ENCODE results near the gene RCBTB1.

RCBTB1 gene

DNA sequence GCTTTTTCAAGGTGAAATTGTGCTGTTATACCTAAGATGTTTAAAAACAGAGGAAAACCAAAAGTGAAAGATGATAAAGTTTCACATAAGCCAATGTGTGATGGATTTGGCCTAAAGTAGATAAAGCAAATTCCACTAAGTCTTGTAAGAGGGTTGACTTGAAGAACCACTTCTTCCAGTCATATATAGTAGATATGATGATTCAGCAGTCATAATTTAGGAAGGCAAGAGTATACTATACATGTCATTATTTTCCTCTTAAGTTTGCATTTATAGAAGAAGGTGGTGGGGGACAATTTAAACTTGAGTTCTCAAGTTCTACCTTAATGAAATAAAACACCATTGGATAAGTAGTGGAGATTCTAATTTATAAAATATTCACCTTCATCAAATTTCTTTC, 52.3 kb downstream of the RCBTB1 start:
- no peak for TF ChIP-seq GATA1 (IDR thresholded peaks at IDR 0.05; ENCODE audit: low read depth, low read length)
- no peak for TF ChIP-seq POLR2A (IDR thresholded peaks at IDR 0.05; ENCODE audit: low read length)
- DNase-seq, result no peak

DNA sequence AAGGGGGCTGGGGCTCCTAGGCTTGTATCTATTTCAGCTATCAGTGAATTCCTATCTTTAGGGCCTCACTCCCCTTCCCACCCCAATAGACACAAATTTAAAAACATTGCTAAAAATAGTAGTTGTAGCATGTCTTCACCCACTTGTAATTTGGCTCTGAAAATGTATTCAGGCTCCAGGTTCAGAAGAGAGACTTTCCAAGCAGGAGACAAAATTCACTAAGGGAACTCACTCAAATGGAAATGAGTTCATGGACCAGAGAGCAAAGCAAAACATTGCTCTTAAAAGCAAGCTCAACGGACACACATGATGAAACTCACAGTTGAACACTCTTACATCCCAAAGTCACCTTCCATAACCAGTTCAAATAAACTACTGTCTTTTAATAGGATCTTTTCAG, 52.8 kb downstream of the RCBTB1 start:
- no peak for TF ChIP-seq POLR2A (IDR thresholded peaks at IDR 0.05; ENCODE audit: low read length)
- TF ChIP-seq GATA1 (IDR thresholded peaks at IDR 0.05; ENCODE audit: low read depth, low read length), result no peak

DNA sequence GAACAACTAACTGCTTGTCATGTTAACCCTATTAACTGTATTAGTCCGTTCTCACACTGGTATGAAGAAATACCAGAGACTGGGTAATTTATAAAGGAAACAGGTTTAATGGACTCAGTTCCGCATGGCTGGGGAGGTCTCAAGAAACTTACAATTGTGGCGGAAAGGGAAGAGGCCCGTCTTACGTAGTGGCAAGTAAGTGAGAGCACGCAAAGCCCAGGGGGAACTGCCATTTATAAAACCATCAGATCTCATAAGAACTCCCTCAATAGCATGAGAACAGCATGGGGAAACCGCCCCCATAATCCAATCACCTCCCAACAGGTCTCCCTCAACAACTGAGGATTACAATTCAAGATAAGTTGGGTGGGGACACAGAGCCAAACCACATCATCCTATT, 54.9 kb downstream of the RCBTB1 start:
- peak; percentile 29 to 71 for DNase-seq
- no peak for TF ChIP-seq GATA1 (IDR thresholded peaks at IDR 0.05; ENCODE audit: low read depth, low read length)
- TF ChIP-seq POLR2A (IDR thresholded peaks at IDR 0.05; ENCODE audit: low read length), result no peak

More for the DNA sequence above, 52.8 kb downstream of the RCBTB1 start:
- DNase-seq, result no peak

DNA sequence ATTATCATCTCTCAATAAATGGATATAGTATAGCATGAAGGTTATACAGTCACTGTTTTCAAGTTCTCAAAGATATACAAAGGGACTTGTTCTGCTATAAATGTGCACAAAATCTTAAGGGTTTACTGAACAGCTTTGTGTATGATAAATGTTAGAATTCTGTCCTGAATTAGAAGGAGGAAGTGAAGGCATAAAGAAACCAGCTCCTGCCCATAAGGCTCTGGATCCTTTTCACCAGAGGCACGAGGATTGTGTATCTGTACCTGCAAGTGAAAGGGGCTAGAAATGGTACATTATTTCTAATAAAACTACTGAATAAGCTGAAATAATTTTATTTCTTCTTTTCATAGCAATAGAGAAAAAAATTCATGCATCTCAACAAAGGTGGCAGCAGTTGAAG, 57.2 kb downstream of the RCBTB1 start:
- no peak for TF ChIP-seq GATA1 (IDR thresholded peaks at IDR 0.05; ENCODE audit: low read depth, low read length)
- TF ChIP-seq POLR2A (IDR thresholded peaks at IDR 0.05; ENCODE audit: low read length), result no peak
- no peak for DNase-seq

DNA sequence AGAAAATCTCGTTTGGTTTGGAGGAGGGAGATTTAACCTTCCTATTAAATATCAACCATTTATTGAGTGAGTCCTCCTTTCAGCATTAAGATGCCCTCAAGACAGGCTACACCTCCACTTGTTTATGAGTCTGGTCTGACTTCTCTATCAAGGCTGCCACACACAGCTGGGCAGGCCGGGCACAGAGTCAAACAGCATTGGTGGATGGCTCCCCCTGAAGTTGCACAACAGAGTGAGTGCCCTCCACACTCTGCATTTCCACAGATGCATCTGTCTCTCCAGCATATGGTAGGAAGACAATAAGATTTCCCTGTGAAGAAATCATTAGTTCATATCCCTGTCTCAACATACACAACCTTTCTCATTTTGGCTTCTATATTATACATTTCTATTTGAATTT, 58.2 kb downstream of the RCBTB1 start:
- no peak for DNase-seq
- no peak for TF ChIP-seq GATA1 (IDR thresholded peaks at IDR 0.05; ENCODE audit: low read depth, low read length)
- TF ChIP-seq POLR2A (IDR thresholded peaks at IDR 0.05; ENCODE audit: low read length), result no peak

DNA sequence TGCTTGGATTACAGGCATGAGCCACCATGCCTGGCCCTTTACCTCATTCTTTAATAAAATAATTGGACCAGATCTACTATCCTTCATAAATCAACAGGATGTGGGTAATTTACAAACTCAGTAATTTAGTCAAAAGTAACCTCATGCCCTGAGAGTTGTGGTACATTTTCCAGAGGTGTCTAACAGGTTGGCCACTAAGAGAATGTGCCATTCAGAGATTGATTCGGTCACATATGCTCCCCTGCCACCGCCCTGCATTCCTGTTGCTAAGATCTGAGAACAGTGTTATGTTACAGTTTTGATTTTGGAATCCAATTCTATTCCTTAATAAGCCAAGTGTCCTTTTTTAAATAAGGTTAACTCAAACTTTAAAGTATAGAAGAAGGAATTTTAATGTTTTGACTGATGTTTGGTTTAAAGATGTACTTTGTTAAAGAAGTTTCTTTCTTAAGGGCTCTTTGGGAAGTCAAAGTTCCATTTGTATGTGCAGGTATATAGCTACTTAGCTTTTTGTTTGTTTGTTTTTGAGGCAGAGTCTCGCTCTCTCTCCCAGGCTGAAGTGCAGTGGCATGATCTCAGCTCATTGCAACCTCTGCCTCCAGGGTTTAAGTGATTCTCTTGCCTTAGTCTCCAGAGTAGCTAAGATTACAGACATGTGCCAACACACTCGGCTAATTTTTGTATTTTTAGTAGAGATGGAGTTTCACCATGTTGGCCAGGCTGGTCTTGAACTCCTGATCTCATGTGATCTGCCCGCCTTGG, 60.4 kb downstream of the RCBTB1 start:
- no peak for TF ChIP-seq GATA1 (IDR thresholded peaks at IDR 0.05; ENCODE audit: low read depth, low read length)
- TF ChIP-seq POLR2A (IDR thresholded peaks at IDR 0.05; ENCODE audit: low read length), result no peak
- DNase-seq, result no peak

DNA sequence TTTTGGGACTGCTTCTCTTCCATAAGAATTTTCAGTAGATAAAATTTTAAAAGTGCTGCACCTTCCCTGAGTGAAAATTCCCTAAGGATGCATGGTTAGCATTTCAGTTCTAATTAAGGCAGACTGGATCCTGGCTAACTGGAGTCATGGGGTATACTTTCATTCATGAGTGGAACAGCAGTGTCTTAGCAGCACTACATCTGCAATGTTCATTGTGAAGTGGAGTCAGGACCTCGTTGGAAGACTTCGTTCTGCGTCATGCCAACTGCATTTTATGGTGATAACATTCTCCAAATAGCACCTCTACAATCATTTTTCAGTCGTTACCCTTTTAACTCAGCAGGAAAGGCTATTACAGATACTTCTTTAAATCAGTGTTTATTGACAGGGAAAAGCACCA, 64.1 kb downstream of the RCBTB1 start:
- TF ChIP-seq POLR2A (IDR thresholded peaks at IDR 0.05; ENCODE audit: low read length) (no peak), GATA1 (IDR thresholded peaks at IDR 0.05; ENCODE audit: low read depth, low read length) (no peak)
- DNase-seq, result no peak

DNA sequence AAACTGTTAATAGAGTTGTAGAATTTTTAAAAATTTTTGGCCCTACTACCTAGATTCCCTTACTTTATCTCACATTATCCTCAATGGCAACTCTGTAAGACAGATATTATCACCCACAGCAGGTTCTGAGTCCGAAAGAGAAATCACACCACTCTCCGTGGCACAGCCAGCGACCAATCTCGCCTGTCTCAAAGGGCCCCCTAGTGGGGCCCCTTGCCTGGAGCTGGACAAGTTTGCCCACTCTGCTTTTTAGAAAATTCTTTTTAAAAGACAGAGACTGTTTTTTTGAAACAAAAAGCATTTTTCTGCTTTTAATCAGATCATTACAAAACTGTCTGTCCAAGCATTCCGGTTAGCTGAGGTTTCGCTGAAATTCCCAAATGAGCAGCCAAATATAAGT, 67.9 kb downstream of the RCBTB1 start:
- DNase-seq, result peak; percentile 7
- TF ChIP-seq GATA1 (IDR thresholded peaks at IDR 0.05; ENCODE audit: low read depth, low read length) (no peak), POLR2A (IDR thresholded peaks at IDR 0.05; ENCODE audit: low read length) (no peak)

DNA sequence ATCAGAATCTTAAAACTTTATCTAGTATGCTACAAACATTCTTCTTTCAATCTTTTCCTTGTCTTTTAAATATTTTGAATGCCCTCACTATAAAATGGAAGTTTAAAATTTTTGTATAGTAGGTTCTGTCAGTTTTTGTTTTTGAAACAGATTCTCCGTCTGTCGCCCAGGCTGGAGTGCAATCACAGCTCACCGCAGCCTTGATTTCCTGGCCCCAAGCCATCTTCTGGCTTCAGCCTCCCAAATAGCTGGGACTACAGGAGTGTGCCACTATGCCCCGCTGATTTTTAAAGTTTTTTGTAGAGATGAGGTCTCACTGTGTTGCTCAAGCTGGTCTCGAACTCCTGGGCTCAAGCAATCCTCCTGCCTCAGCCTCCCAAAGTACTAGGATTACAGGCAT, 68.9 kb downstream of the RCBTB1 start:
- TF ChIP-seq POLR2A (IDR thresholded peaks at IDR 0.05; ENCODE audit: low read length) (no peak), GATA1 (IDR thresholded peaks at IDR 0.05; ENCODE audit: low read depth, low read length) (no peak)
- no peak for DNase-seq

DNA sequence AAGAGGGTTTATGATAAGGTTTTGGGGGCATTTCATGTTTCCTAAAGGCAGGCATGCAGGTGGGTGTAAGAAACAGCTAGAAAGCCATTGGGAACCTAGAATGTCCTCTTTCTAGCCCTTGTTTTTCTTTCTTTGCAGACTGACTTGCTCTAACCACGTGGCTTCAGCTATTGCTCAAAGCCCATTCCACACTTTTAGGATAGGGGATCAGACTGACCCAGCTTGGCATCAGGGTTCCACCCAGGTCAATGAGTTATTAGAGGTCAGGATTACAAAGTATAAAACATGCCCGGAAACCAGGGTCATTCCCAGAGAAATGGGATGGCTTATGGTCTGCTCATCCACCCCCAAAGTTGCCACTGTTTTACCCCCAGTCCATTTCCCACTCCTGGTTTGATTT, 72.8 kb downstream of the RCBTB1 start:
- TF ChIP-seq POLR2A (IDR thresholded peaks at IDR 0.05; ENCODE audit: low read length) (no peak), GATA1 (IDR thresholded peaks at IDR 0.05; ENCODE audit: low read depth, low read length) (no peak)
- DNase-seq, result no peak

DNA sequence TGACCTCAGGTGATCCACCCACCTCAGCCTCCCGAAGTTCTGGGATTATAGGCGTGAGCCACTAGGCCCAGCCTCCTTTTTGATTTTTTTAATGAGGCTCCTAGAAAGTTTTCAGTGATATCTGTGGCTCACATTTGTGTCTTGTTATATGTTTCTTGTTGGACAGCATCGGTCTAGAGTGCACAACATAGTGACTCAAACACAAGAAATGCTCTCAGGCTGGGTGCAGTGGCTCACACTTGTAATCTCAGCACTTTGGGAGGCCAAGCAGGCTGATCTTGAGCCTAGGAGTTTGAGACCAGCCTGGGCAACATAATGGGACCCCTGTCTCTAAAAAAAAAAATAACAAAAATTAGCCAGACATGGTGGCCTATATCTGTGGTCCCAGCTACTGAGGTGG, 81.4 kb downstream of the RCBTB1 start:
- DNase-seq, result no peak
- TF ChIP-seq GATA1 (IDR thresholded peaks at IDR 0.05; ENCODE audit: low read depth, low read length) (no peak), POLR2A (IDR thresholded peaks at IDR 0.05; ENCODE audit: low read length) (no peak)

DNA sequence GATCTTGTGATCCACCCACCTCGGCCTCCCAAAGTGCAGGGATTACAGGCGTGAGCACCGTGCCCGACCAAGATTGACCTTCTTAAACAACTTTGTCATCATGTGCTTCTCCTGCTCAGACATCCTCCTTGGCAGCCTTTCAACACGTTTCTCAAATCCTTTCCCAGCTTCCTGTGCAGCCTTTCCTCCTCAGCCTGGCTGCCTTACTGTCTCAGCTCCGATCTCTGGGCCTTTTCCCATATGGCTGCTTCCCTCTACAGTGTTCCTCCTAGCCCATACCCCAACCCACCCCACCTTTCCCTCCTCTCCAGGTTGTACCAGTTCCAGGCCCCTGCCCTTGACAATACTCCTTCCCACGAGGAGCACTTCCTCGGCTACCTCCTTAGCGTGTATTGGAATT, 82.4 kb downstream of the RCBTB1 start:
- no peak for DNase-seq
- TF ChIP-seq POLR2A (IDR thresholded peaks at IDR 0.05; ENCODE audit: low read length), result no peak
- TF ChIP-seq GATA1 (IDR thresholded peaks at IDR 0.05; ENCODE audit: low read depth, low read length), result no peak

DNA sequence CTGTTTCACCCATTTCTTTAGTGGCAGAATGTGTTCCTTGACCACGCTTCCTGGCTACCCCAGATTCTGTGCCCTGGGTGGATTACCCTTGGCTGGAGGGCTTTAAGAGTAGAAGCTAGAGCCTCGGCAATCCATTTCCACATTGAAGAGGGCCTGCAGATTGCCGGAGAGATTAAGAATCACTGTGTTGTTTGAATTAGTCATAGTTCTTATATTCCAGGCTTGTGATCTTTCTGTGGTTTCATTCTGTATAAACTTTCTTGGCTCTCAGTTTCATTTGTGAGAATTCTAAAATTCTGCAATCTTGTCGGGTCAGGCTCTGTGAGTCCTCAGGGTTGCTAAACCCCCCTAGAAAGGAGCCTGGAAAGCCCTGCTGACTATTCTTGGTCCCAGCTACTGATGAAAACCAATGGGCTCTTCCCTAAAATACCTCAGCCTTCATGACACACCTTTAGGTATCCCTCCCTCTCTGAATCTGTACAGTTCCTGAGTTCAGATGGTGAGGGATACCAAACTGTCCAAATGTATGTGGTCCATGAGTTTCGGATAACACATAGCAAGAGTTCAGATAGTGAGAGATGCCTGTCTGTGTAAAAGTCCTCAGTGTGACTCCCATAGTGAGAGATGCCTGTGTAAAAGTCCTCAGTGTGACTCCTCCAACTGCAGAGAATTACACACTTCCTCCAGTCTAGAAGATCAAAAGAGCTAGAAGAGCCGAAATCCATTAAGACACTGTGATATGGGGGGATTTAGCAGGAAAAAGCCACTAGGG, 85.3 kb downstream of the RCBTB1 start:
- TF ChIP-seq POLR2A (IDR thresholded peaks at IDR 0.05; ENCODE audit: low read length) (no peak), GATA1 (IDR thresholded peaks at IDR 0.05; ENCODE audit: low read depth, low read length) (no peak)
- no peak for DNase-seq

DNA sequence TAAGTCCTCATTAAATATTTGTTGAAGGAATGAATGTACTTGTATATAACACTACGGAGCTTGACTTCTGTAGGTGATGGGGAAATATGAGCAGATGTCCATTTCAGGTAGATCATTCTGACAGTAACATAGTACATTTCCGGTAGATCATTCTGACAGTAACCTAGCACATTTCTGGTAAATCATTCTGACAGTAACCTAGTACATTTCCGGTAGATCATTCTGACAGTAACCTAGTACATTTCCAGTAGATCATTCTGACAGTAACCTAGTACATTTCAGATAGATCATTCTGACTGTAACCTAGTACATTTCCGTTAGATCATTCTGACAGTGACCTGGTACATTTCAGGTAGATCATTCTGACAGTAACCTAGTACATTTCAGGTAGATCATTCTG, 87.2 kb downstream of the RCBTB1 start:
- DNase-seq, result no peak
- TF ChIP-seq GATA1 (IDR thresholded peaks at IDR 0.05; ENCODE audit: low read depth, low read length) (no peak), POLR2A (IDR thresholded peaks at IDR 0.05; ENCODE audit: low read length) (no peak)

DNA sequence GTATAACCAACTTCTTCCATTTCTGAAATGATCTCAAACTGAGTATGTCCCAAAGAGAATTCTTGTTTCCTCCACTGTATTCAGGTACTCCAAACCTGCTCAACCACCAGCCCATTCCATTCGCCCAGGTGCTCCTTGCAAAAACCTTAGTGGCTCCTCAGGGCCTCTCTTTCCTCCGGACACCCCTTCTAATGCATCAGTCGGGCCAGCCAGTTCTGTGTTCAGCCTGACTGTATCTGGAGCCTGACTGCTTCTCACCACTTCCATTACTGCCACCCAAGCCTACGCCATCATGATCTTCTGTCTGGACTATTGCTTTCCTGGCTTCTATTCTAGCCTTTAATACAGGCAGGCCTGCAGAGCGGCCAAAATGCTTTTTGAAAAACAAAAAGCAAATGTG, 88.1 kb downstream of the RCBTB1 start:
- peak in 1 of 2 experiments; percentile 46 for DNase-seq
- TF ChIP-seq GATA1 (IDR thresholded peaks at IDR 0.05; ENCODE audit: low read depth, low read length), result no peak
- TF ChIP-seq POLR2A (IDR thresholded peaks at IDR 0.05; ENCODE audit: low read length), result no peak

DNA sequence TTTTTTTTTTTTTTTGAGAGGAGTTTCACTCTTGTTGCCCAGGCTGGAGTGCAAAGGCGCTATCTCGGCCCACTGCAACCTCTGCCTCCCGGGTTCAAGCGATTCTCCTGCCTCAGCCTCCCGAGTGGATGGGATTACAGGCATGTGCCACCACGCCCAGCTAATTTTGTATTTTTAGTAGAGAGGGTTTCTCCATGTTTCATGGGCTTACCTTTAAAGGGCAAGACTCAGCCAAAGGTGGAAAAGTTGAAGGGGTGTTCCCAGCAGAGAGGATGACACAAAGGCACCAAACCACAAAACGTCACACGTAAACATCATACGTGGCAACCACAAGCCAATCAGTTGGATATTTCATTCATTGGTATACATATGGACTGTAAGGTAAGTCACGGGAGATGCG, 88.5 kb downstream of the RCBTB1 start:
- DNase-seq, result peak in 1 of 2 experiments; percentile 38
